ENCODE results near the gene RIMBP2.

- TF ChIP-seq, protein P1, sequence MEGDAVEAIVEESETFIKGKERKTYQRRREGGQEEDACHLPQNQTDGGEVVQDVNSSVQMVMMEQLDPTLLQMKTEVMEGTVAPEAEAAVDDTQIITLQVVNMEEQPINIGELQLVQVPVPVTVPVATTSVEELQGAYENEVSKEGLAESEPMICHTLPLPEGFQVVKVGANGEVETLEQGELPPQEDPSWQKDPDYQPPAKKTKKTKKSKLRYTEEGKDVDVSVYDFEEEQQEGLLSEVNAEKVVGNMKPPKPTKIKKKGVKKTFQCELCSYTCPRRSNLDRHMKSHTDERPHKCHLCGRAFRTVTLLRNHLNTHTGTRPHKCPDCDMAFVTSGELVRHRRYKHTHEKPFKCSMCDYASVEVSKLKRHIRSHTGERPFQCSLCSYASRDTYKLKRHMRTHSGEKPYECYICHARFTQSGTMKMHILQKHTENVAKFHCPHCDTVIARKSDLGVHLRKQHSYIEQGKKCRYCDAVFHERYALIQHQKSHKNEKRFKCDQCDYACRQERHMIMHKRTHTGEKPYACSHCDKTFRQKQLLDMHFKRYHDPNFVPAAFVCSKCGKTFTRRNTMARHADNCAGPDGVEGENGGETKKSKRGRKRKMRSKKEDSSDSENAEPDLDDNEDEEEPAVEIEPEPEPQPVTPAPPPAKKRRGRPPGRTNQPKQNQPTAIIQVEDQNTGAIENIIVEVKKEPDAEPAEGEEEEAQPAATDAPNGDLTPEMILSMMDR (IDR thresholded peaks at IDR 0.05): no peak
- TF ChIP-seq POLR2A (IDR thresholded peaks at IDR 0.05) (no peak), EP300 (IDR thresholded peaks at IDR 0.05) (no peak)
Observed at GRCh38 chr12:130644146-130644545, 72.0 kb downstream of the RIMBP2 start.
